ENCODE results near the gene BARHL2.

The BARHL2 gene

GRCh38 chr1:90724361-90724760 lies 7.3 kb upstream of the BARHL2 start:
- DNase-seq = no peak

GRCh38 chr1:90723590-90724108 lies 6.5 kb upstream of the BARHL2 start:
- DNase-seq = no peak

DNA sequence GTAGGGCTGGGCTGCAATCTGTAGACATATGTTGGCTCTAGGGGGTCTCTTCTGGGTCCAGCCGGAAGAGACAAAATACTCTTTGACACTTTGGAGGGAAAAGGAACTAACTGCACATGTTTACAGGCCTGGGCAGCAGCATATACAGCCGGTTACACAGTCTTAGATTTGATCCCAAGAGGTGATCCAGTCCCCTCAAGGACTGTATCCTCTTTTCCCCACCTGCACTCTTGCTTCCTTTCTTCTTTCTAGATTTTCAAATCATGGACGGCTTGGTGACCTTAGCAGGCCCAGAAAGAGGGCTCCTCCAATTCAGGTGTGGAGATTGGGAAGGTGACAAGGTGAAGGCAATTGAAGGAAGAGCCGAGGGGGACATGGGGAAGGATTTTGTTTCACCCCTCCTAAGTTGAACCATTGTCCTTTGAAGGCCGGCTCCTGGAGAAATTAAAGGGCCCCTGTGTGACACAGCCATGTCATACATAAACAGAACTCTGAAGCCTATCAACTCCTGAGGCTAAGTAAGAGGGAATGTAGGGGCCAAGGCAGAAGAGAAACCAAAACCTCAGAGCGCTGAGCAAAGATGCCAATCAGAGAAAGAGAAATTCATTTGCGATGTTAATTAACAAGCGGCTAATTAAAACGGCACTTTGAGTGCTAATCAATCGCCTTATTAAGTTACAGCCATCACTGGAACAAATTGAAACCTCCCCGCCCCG lies 5.9 kb upstream of the BARHL2 start:
- DNase-seq = no peak

DNA sequence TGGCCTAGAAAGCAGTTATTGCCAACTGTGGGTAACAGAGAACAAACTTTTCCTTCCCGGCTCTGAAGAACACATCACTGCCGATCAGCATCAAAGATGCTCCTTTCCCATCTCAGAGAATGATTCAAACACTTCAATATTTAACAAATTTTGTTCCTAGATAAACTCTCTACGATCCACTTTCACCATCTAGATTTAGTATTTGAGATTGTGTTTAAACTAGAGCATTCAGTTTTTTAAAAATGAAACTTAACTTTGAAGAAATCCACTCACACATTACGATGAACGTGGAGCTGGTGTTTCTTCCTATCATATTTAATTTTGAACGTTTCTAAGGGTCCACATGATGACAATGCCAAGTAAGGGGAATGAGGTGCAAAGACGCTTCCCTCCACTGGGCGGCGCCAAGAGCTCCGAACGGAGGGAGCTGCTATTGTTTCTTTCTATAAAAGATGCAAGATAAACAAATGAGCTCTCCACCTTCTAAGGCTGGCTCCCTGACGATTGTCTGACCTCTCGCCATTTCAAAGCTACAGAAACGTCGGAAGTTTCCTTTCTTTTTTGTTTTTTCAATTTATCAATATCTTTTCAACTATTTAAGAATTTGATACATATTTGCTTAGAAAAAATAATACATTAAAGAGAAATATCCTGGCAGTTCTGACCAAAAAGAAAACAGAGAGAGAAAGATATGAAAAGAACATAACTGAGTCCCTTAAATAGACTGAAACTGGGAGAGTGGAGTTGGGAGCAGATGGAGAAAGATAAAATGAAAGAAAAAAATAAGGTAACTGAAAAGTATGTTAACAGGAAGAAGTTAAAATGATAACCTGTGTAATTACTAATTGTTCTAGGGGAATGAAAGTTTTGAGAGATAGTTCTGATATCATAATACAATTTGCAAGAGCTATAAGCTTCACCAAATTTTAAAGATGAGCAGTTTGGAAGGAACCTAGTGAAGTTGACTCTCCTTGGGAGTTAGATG lies 4.4 kb upstream of the BARHL2 start:
- no peak for DNase-seq

GRCh38 chr1:90720145-90720636 lies 3.1 kb upstream of the BARHL2 start:
- no peak for DNase-seq

GRCh38 chr1:90719330-90720144 lies 2.4 kb upstream of the BARHL2 start:
- no peak for DNase-seq

- no peak for DNase-seq
Observed at GRCh38 chr1:90718411-90719329, 1.6 kb upstream of the BARHL2 start.

GRCh38 chr1:90717665-90718410 lies 736 bp upstream of the BARHL2 start:
- DNase-seq = no peak

DNA sequence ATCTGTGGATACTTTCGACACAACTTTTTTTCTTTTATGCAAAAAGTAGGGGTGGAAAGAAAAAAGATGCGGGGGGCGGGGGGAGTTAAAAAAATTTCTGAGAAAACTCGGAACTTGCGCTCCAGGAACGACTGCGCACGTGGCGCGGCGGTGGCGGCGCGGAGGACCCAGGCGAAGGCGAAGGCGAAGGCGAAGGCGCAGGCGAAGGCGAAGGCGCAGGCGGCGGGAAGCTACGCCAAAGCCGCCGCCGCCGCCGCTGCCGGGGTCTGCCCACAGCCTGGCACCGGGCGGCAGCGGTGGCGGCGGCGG lies 208 bp upstream of the BARHL2 start:
- DNase-seq = no peak

- DNase-seq = no peak
Observed at GRCh38 chr1:90716243-90716551, 905 bp downstream of the BARHL2 start.

DNA sequence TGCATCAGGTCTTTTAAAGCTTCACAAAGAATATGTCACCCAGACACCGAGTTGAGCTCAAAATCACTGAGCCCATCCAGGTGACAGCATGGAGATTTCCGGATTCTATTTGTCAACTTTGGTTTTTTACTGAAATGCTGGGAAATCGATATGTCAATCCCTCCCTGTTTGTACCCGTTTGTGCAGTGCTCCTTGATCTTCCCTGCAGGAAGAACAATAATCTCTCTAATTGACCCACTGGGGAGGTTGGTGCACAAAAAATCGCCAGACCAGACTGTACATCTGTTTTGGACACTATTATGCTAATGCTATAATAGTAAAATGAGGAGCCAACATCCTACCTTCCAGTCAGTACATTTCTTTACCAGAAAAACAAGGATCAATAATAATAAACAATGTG lies 1.8 kb downstream of the BARHL2 start:
- DNase-seq = no peak

GRCh38 chr1:90714521-90714951 lies 2.6 kb downstream of the BARHL2 start:
- no peak for DNase-seq

DNA sequence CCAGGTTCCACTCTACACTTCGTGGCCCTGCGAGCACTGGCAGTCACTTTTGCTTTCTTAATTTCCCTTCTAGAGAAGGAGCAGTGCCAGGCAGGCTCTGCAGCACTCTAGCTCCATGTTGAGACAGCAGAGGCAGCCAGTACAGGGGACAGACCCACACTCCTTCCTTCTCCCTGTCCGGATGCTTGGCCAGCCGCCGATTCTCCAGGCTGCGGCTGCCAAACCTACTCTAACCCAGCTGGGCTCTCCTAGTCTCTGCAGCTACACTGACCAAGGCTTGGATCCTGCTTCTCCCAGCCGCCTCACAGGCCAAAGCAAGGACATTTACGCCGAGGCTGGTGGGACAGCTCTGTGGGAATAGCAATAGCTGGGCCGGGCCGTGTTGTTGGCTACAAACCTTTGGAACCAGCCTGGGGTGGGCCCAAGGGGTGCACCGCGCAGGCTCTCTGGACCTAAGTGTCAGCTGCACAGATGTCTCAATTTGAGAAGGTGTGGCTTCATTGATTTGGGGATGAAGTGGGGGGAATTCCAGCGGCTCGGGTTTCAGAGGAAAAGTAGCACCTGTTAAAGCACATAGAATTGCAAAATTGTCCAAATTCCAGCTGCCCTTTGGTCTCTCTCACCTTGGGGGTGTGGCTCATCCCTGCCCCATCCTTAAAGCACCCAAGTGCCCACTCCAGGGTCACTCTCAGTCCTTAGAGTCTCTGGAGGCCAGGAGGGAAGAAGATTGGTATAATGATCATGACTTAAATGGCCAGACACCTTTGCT lies 3.2 kb downstream of the BARHL2 start:
- no peak for DNase-seq

DNA sequence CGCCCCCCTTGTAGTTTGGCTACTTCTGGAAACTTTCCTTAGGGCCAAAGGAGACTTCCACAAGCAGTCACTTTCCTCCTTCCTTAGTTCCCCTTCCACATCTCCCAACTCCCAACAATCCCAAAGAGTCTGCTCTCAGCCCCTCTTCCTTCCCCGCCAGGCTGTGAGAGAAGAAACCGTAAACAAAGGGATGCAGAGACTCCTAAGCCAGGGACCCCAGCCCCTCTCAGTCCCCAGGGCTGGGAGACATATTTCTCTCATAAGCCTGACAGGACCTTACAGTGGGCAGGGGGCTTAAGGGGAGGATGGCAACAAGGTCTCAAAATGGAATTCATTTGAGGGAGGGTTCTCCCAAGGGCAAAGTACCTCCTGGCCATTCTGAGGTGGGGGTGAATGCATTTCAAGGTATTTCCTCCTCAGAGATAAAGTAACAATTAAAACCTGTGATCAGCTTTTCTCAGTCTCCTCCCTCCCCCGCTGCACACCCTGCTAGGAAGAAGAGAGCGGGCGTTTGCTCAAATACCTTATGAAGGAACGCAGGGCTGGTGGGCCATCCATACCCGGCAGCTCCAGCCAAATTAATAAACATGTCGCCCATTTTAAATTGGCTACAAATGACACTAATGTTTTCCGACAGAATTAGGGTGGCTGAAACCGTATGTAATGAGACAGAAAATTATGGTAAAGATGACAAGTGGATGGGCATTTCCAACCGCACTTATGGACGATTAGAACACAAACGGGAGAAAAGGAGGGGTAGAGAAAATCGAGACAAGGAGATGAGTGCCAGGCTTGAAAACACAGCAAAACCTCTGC lies 4.0 kb downstream of the BARHL2 start:
- DNase-seq = no peak

DNA sequence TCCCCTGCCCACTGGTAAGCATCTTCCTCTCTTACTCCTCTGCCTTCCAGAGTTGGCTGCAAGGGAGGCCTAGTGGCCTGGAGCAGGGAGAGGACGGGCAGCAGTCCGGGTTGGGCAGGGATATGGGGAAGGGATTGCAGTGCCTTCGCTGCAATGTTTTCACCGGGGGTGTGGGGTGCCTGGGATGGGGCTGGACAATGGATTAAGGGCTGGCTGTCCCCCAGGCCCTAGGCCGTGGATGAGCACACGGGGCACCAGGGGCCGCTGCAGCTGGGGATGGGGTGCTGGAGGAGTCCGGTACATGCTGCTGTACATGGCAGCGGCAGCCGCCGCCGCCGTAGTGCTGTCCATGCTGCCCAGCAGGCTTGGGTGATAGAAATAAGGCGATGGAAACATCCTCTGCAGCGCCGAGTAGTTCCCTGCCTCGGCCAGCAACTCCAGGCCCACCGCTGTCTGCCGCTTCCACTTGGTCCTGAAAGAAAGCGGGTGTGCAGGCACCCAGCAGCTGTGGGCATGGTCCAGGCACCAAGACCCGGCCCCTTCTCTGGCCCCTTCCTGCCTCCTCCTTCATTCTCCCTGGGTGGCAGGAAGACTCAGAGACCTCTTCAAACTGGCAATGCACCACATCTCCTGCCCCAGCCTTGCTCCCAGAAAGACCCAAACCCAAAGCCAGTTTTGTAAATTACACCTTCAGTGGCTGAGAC lies 4.8 kb downstream of the BARHL2 start:
- DNase-seq = no peak

DNA sequence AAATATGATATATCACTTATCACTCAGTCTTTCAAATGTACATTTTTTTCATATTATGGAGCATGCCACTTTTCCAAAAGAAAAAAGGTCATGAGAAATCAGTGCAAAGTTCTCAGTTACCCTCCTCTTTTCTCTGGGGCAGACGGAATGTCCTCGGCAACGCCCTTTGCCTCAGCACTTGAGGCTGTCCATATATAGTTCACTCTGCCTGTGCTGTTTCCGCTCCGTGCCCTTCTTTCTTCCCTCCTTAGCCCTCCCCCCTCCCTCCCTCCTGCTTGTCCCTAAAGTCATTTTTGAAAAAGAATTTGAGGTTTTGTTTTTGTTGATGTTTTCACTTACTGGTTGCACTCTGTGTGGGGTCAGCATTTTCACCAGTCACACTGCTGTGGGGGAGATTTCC lies 5.4 kb downstream of the BARHL2 start:
- DNase-seq = no peak

DNA sequence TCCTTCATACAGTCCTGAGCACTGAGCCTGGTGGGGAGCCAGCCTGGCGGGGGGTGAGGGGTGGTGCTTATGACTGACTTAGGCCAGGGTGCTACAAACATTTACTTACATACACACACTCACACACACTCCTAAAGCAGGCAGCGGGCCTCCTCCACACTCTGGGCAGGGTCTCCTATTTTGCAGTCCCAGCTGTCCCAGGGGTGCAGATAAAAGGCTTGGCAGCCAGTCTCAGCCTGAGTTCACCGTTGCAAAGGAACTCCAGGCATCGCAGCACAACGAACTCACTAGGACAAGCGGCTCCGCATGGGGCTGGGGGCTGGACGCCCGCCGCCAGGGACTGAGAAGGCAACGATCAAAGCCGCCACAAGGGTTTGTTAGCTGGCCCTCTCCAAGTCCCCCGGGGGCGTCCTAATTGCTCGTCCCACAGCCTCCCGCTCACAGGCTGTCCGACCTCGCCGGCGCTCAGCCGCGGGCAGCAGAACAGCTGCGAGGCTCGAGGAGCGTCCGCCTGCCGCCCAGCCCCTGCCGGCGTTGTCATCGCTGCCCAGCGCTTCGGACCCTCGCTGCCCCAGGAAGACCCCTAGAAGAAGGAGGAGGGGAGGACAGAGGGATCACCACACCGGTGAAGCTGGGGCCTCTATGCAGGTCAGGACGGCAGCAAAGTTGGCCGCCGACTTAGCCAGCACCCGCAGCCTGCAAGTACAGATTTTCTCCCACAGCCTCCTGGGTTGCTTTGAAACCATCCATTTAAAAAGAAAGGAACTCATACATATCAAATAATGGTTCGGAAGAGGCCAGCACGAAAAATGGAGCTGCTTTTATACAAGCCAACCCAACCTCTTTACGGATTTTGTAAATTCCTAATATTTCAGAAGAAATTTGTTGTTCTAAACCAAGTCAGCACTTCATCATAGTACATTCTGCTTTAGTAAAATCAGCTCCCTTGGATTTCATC lies 6.2 kb downstream of the BARHL2 start:
- DNase-seq = no peak

GRCh38 chr1:90709535-90709934 lies 7.6 kb downstream of the BARHL2 start:
- DNase-seq = no peak

Data from activated T-cell treated with anti-CD3 and anti-CD28 coated beads for 4 hours (primary cell).